Tibial nerve (tissue), 4 donors: ENCODE results near the gene LOXHD1. TPM values are rescaled to one million over a fixed set of nuclear protein-coding genes. Genes with fewer than 3 reads are reported as not detected.

Source experiments
- DNase-seq, 2 donors: peaks; one replicate each; pipeline ENCODE4 v3.0.0-alpha.2; 2019; ENCODE audit warnings: low spot score in 2 of 2
- H3K27ac ChIP-seq, 4 donors: fragments of 200-600 bp; sonication (generic) in 3 of 4; one replicate each; pipeline ENCODE4 v1.5.1; 2017 to 2019; ENCODE audit warnings: mild to moderate bottlenecking in 1 of 4
- H3K27me3 ChIP-seq, 2 donors: fragments of 200-600 bp; sonication (generic) in 1 of 2; one replicate each; pipeline versions ENCODE4 v1.5.1 to v1.6.0; 2017 to 2019
- H3K36me3 ChIP-seq, 3 donors: fragments of 200-600 bp; sonication (generic); one replicate each; pipeline ENCODE4 v1.5.1; 2018 to 2019
- H3K4me1 ChIP-seq, 4 donors: fragments of 200-600 bp; sonication (generic) in 3 of 4; one replicate each; pipeline ENCODE4 v1.5.1; 2017 to 2019
- H3K4me3 ChIP-seq, 4 donors: fragments of 200-600 bp; sonication (generic) in 3 of 4; one replicate each; pipeline ENCODE4 v1.5.1; 2017 to 2019; ENCODE audit warnings: mild to moderate bottlenecking in 1 of 4, moderate library complexity in 1 of 4
- H3K9me3 ChIP-seq, 4 donors: fragments of 200-600 bp; sonication (generic) in 3 of 4; one replicate each; pipeline ENCODE4 v1.5.1; 2017 to 2019
- EP300 ChIP-seq, 2 donors: sonication (generic); formaldehyde crosslinking; IDR thresholded peaks; one replicate each; pipeline ENCODE4 v1.6.1; 2017; ENCODE audit warnings: antibody characterized with exemption in 2 of 2, mild to moderate bottlenecking in 1 of 2
- POLR2A ChIP-seq, 2 donors: fragments of 450-650 bp; IDR thresholded peaks; one replicate each; pipeline ENCODE4 v1.6.1; 2017; ENCODE audit warnings: antibody characterized with exemption in 2 of 2, mild to moderate bottlenecking in 2 of 2, moderate library complexity in 2 of 2
- WGBS, 2 donors: methylation state at CpG; one replicate each; pipeline ENCODE4 v1.1.5; 2018; 5-methylcytosine and 5-hydroxymethylcytosine counted together
- total RNA-seq, 4 donors: library from RNA; depleted of rRNA; stranded (reverse); fragments of >200 nt; gene quantifications; one replicate each; pipeline ENCODE4 v1.1.0, GENCODE V29; 2016
- TF ChIP-seq, protein P1 (sequence below), 5 experiments: fragments of 200-600 bp in 3 of 5; fragments of 450-650 bp in 2 of 5; sonication (generic) in 3 of 5; IDR thresholded peaks; one replicate each; pipeline ENCODE4 v1.5.1; 2016 to 2019; ENCODE audit warnings: antibody characterized with exemption in 5 of 5, mild to moderate bottlenecking in 3 of 5, moderate library complexity in 2 of 5

Gene LOXHD1
- total RNA-seq, 4 donors from 2014 or later, result under 0.01 to 0.44 (median 0.21) TPM; not detected in 1

GRCh38 chr18:46660957-46661749 lies 4.1 kb upstream of the LOXHD1 start:
- Histone ChIP-seq H3K4me3 (no peak overlapping the region), H3K36me3 (no peaks in the 10 kb centered on the region), H3K27me3 (no peaks in the 10 kb centered on the region), H3K27ac (no peak overlapping the region), H3K9me3 (no peaks in the 10 kb centered on the region), H3K4me1 (no peaks in the 10 kb centered on the region)
- no peak for DNase-seq
- TF ChIP-seq, protein P1, sequence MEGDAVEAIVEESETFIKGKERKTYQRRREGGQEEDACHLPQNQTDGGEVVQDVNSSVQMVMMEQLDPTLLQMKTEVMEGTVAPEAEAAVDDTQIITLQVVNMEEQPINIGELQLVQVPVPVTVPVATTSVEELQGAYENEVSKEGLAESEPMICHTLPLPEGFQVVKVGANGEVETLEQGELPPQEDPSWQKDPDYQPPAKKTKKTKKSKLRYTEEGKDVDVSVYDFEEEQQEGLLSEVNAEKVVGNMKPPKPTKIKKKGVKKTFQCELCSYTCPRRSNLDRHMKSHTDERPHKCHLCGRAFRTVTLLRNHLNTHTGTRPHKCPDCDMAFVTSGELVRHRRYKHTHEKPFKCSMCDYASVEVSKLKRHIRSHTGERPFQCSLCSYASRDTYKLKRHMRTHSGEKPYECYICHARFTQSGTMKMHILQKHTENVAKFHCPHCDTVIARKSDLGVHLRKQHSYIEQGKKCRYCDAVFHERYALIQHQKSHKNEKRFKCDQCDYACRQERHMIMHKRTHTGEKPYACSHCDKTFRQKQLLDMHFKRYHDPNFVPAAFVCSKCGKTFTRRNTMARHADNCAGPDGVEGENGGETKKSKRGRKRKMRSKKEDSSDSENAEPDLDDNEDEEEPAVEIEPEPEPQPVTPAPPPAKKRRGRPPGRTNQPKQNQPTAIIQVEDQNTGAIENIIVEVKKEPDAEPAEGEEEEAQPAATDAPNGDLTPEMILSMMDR (IDR thresholded peaks at IDR 0.05), result no peak
- no peak for TF ChIP-seq POLR2A (IDR thresholded peaks at IDR 0.05)
- no peak for TF ChIP-seq EP300 (IDR thresholded peaks at IDR 0.05)
- 58 to 63% methylated on average over 9 of the region's 9 CpGs for WGBS, 2 donors

DNA sequence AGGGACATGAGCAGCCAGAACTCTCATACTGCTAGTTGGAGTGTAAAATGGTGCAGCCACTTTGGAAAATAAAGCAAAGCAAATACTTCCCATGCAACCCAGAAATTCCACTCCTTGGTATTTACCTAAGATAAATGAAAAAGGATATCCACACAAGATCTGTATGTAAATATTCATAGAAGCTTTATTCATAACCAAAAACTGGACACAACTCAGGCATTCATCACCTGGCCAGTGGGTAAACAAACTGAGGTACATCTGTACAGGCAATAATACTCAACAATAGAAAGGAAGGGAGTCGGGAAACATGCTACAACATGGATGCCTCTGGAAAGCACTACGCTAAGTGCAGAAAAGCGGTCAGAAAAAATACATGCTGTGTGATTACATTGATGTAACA lies 2.5 kb upstream of the LOXHD1 start:
- TF ChIP-seq POLR2A (IDR thresholded peaks at IDR 0.05) (no peak), EP300 (IDR thresholded peaks at IDR 0.05) (no peak)
- TF ChIP-seq, protein P1 (IDR thresholded peaks at IDR 0.05), result no peak
- Histone ChIP-seq H3K4me1 (no peaks in the 10 kb centered on the region), H3K9me3 (no peaks in the 10 kb centered on the region), H3K36me3 (no peaks in the 10 kb centered on the region), H3K27me3 (no peaks in the 10 kb centered on the region), H3K27ac (no peak overlapping the region), H3K4me3 (no peak overlapping the region)
- DNase-seq, result no peak
- 93 to 95% methylated on average over 3 of the region's 3 CpGs for WGBS, 2 donors

- no peaks in the 10 kb centered on the region for H3K36me3 ChIP-seq
- no peak overlapping the region for H3K4me3 ChIP-seq
- DNase-seq, result no peak
- no peaks in the 10 kb centered on the region for H3K9me3 ChIP-seq
- H3K27ac ChIP-seq, result no peak overlapping the region
- 77 to 79% methylated on average over 26 to 27 of the region's 27 CpGs for WGBS, 2 donors
- TF ChIP-seq EP300 (IDR thresholded peaks at IDR 0.05) (no peak), POLR2A (IDR thresholded peaks at IDR 0.05) (no peak)
- TF ChIP-seq, protein P1 (IDR thresholded peaks at IDR 0.05), result no peak
- no peaks in the 10 kb centered on the region for H3K27me3 ChIP-seq
- no peaks in the 10 kb centered on the region for H3K4me1 ChIP-seq
Observed at GRCh38 chr18:46656326-46657114, 500 bp downstream of the LOXHD1 start.

DNA sequence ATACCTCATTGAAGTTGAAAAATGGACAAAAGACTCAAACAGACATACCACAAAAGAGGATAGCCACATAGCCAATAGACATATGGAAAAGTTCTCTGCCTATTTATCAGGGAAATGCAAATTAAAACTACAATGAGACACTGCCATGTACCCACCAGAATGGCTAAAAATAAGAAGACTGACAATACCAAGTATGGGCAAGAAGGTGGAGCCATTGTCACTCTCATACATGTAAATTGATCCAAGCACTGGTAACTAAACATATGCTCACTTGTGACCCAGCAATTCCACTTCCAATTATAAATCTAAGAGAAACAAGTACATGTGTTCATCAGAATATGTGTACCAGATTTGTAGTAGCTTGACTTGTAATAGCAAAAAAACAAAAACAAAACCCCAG lies 4.6 kb downstream of the LOXHD1 start:
- Histone ChIP-seq H3K36me3 (no peaks in the 10 kb centered on the region), H3K27ac (no peak overlapping the region), H3K4me1 (no peaks in the 10 kb centered on the region), H3K27me3 (no peaks in the 10 kb centered on the region), H3K9me3 (no peaks in the 10 kb centered on the region), H3K4me3 (no peak overlapping the region)
- no peak for DNase-seq
- TF ChIP-seq EP300 (IDR thresholded peaks at IDR 0.05) (no peak), POLR2A (IDR thresholded peaks at IDR 0.05) (no peak)
- TF ChIP-seq, protein P1 (IDR thresholded peaks at IDR 0.05), result no peak

DNA sequence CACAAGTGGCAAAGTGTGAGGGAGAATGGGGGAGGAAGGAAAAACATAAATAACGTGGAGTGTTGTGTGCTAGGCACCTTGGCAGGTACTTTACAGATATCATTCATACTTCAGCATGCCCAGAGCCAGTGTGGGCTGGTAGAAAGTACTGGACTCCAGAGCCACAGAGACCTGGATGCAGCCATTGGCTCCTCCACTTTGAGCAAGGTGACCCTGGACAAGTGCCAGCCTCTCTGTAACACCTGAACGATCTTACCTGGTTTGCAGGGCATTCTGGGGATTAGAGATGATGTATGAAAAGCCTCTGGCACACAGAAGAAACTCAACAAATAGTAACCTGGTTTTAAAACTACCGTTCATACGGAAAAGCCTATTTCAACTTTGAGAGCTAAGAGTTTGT lies 6.3 kb downstream of the LOXHD1 start:
- TF ChIP-seq POLR2A (IDR thresholded peaks at IDR 0.05) (no peak), EP300 (IDR thresholded peaks at IDR 0.05) (no peak)
- TF ChIP-seq, protein P1 (IDR thresholded peaks at IDR 0.05), result no peak
- Histone ChIP-seq H3K27me3 (no peaks in the 10 kb centered on the region), H3K4me3 (no peak overlapping the region), H3K36me3 (no peaks in the 10 kb centered on the region), H3K4me1 (no peaks in the 10 kb centered on the region), H3K27ac (no peak overlapping the region), H3K9me3 (no peaks in the 10 kb centered on the region)
- DNase-seq, result no peak
- 68 to 82% methylated on average over 4 of the region's 4 CpGs for WGBS, 2 donors
